Measurements from ENCODE around the gene TAF1D.
A peak's percentile ranks its signal among the peaks of the same experiment; 100 is the strongest.

The TAF1D gene

DNA sequence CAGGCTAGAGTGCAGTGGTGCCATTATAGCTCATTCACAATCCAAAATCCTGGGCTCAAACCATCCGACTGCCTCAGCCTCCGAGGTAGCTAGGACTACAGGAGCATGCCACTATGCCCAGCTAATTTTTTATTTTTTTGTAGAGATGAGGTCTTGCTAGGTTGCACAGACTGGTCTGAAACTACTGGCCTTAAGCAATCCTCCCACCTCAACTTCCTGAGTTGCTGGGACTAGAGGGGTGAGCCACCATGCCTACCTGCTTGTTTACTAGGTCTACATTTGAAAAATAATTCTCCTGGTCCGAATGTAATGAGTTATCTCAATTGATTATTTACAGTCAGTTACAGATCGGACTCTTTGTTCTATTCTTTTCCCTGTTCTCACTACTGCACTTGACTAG is 22.0 kb downstream of the TAF1D start:
- DNase-seq = no peak

DNA sequence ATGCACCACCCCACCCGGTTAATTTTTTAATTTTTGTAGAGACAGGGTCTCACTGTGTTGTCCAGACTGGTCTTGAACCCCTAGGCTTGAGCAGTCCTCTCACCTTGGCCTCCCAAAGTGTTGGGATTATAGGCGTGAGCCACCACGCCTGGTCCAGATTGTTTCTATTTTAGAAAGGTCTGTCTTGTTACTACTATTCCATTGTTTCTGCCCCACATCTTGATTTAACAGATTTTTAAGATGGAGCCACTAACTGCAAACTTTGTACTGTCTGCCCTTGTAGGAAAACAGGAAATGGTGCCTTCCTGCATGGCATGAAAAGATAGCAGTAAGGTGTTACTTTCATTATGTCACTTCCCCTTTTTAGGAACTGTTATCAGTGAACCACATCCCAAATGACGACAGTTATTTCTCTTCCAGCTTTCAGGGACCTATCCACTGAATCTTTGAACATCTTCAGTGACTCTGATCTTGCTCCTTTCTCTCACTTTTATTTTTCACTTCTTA is 23.2 kb downstream of the TAF1D start:
- DNase-seq = no peak

DNA sequence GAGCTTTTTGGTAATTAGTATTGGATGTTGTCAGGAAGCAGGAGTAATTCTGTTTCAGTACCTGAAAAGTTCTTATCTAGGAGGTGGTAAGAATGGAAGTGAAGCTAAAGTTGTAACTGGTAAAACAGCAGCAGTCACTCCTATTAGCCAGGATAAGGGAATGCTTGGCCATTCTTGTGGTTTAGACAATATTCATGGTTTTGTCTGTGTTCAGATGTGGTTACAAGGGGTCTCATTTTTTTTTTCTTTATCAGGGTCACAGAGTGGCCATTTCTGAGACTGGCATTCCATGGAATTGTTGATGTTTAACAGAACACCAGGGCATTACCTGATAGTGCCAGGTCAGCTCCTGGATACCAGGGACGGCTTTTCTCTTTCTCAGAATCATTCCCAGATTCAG is 23.8 kb downstream of the TAF1D start:
- no peak for DNase-seq

DNA sequence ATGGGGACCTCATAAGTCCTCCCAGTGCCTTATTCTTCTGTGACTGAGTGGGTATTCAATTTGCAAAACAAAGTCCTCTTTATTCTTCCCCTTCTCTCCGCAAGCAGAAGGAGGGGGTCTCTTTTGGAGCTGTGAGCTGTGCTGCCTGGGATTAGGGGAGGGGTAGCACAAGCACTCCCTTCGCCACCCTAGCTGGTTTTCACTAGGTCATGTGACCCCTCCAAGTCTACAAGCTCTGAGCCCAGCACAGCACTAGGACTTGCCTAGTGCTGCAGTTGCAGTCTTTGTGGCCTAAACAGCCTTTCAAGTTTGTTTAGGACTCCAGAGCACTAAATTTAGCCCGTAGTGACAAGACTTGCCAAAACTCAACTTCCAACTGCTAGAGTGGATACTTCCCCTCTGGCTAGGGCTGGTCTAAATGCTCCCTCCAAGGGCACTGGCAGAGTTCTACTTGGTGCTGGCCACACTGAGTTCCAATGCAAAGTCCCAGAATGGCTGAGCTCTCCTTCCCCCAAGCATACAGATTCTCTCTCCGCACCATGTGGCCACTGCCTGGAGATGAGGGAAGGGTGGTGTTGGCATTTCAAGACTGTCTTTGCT is 25.4 kb downstream of the TAF1D start:
- no peak for DNase-seq

DNA sequence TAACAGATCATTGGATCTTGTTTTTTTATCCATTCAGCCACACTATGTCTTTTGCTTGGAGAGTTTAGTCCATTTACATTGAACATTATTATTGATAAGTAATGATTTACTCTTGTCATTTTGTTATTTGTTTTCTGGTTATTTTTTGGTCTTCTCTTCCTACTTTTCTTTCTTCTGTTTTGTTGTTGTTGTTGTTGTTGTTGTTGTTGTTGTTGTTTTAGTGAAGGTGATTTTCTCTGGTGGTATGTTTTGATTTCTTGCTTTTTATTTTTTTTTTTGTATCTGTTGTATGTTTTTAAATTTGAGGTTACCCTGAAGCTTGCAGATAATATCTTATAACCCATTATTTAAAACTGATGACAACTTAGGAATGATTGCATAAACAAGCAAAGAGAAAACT is 28.6 kb downstream of the TAF1D start:
- DNase-seq = no peak

DNA sequence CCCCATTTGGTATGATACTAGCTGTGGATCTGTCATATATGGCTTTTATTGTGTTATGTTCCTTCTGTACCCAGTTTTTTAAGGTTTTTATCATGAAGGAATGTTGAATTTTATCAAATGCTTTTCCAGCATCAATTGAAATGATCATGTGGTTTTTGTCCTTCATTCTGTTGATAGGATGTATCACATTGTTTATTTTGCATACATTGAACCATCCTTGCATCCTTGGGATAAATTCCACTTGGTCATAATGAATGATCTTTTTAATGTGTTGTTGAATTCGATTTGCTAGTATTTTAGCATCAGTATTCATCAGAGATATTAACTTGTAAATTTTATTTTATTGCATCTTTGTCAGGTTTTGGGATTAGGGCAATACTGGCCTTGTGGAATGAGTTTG is 31.1 kb downstream of the TAF1D start:
- no peak for DNase-seq

DNA sequence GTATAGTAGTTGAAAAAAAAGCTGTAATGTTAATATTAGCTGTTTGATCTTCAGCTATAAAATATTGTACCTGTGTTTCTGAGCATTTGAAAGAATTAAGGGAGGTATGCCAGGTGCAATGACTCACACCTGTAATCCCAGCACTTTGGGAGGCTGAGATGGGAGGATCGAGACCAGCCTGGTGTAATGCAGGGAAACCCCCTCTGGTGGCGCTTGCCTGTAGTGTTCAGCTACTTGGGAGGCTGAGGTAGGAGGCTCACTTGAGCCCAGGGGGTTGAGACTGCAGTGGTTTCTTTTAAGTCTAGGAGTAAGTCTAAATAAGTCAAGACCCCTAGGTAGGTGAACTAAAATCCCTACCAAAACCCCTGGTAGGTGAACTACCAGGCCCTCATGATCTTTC is 37.1 kb downstream of the TAF1D start:
- DNase-seq = peak; percentile 45

DNA sequence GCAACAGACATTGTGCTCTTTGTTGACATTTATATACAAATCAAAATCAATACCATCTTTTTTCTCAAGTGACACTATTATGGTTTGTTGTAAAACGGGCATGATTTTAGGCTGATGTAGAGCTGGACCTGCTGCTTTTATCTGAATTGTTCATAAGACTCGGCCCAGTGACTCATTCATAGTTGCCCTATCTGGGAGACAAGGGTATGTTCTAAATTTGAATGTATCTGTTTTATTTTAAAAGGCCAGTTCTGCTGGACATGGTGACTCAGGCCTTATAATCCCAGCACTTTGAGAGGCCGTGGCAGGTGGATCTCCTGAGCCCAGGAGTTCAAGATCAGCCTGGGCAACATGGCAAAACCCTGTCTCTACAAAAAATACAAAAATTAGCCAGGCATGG is 40.5 kb downstream of the TAF1D start:
- DNase-seq = no peak

DNA sequence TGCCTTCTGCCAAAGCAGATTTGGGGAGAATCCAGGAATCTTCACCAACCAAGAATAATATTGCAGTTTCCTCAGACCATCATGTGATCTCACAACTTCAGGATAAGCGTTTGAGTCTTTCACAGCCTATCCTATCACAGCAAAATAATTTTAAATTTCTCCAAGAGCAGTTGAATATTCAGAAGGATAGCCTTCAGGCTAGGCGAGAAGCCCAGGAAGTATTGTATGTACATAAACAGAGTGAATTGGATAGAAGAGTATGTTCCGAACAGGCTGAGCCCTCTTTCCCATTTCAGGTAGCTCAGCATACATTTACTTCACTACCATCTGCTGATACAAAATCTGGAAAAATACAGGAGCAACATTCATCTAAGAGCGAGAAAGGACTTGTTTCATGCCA is 43.7 kb downstream of the TAF1D start:
- no peak for DNase-seq

DNA sequence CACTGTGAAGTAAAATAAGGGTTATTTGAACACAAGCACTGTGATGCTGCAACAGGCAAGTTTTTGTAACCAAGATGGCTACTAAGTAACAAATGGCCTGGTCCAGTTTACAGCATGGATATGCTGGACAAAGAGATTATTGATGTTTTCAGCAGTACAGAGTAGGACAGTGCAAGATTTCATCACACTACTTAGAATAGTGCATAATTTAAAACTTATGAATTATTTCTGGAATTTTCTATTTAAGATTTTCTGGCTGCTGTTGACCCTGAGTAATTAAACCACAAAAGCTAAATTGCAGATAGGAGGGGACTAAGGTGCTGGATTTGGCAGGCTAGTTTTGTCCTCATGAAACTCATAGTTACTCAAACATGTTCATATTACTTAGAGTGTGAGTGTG is 46.7 kb downstream of the TAF1D start:
- DNase-seq = no peak

DNA sequence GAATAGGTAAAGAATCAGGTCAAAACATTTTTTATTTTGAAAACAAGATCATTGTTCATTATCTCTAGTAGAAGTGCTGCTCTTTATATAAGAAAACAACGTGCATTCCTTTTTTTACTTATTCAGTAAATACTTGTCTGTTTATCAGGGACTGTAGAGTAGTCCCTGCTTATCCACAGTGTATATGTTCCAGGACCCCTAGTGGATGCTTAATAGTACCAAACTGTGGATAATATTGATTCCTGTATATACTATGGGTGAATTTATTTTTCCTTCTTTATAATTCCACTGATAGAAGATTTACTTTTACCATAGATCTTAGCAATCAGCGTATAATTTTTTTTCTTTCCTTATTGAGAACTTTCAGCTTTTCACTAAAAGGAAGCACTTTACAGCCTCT is 47.2 kb downstream of the TAF1D start:
- peak; percentile 8 for DNase-seq

DNA sequence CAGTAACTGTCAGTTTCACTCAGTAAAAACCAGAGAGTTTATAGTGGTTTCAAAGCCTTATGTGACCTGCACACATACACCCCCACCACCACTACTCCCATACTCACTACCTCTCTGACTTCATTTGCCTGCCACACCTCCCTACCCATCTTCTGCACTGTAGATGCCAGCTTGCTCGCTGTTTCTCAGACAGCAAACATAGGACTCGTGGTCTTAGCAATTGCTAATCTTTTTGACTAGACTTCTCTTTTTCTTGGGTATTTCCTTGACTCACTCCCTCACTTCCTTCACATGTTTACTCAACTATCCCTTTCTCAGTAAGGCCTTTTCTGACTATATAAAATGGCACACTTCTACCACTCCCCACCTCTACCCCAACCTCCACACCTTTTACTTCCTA is 52.1 kb downstream of the TAF1D start:
- DNase-seq = no peak

DNA sequence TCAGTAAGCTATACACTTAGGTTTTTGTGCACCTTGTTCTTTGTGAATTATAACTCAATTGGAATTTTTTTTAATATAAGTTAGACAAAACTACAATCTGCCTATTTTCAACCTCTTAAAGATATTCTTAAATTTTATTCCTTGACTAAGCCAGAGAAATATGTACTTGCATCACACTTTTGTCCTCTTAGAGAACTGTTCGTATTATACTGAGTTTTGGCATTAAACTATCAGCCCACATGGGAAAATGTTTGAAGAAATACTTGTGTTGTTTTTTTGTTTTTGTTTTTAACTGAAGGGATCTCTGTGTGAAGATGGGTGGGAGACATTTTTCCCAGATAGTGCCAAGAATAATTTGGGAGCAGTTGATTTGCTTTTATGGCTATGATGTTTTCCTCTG is 54.5 kb downstream of the TAF1D start:
- DNase-seq = no peak

DNA sequence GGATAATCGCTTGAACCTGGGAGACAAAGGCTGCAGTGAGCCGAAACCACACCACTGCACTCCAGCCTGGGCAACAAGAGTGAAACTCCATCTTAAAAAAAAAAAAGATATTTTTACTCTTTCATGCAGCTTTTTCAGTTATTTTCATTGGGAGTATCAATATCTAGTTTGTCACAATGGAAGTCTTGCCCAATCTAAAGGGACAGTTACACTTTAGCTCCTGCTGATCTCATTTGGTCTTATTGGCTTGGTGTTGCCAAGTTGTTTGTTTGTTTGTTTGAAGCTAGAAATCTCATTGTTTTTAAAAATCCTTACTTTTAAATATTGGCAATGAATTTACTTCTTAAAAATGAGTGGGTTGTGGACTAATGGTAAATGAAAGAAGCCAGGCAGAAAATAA is 55.1 kb downstream of the TAF1D start:
- no peak for DNase-seq

Data from DMS53 (cell line).